HepG2 (cell line): Measurements from ENCODE around the gene POFUT1. TPM values are rescaled to one million over a fixed set of nuclear protein-coding genes. Genes with fewer than 3 reads are reported as not detected.

Experiments used
- ARNT ChIP-seq: fragments of 450-650 bp; IDR thresholded peaks from 2 replicates; pipeline ENCODE4 v1.6.1; 2017
- ATF2 ChIP-seq: sonication (generic); formaldehyde crosslinking; IDR thresholded peaks from 2 replicates; pipeline ENCODE4 v1.4.0; 2020; ENCODE audit warnings: missing genetic modification reagents
- DRAP1 ChIP-seq: IDR thresholded peaks from 2 replicates; pipeline ENCODE4 v1.6.1; 2016; ENCODE audit warnings: missing genetic modification reagents, missing compliant biosample characterization
- E2F1 ChIP-seq: sonication (generic); formaldehyde crosslinking; IDR thresholded peaks from 2 replicates; pipeline ENCODE4 v1.5.0; 2020; ENCODE audit warnings: missing genetic modification reagents
- ELF3 ChIP-seq: IDR thresholded peaks from 2 replicates; pipeline ENCODE4 v1.6.1; 2016; ENCODE audit warnings: missing genetic modification reagents, missing compliant biosample characterization
- FOXA1 ChIP-seq, 2 experiments: fragments of 450-650 bp in 1 of 2; sonication (generic) in 1 of 2; formaldehyde crosslinking in 1 of 2; IDR thresholded peaks; 2 replicates each; pipeline versions ENCODE4 v1.4.0 to v1.6.1; 2016 to 2020; ENCODE audit warnings: missing genetic modification reagents in 1 of 2
- GMEB1 ChIP-seq: sonication (generic); formaldehyde crosslinking; IDR thresholded peaks from 2 replicates; pipeline ENCODE4 v1.5.1; 2020; ENCODE audit warnings: missing genetic modification reagents, mild to moderate bottlenecking, borderline replicate concordance
- LCORL ChIP-seq, 2 experiments: fragments of 450-650 bp in 1 of 2; sonication (generic) in 1 of 2; formaldehyde crosslinking in 1 of 2; IDR thresholded peaks; 2 replicates each; pipeline versions ENCODE4 v1.5.0 to v1.6.1; 2017 to 2020; ENCODE audit warnings: antibody characterized with exemption in 1 of 2, missing genetic modification reagents in 1 of 2
- PLSCR1 ChIP-seq: sonication (generic); formaldehyde crosslinking; IDR thresholded peaks from 2 replicates; pipeline ENCODE4 v1.5.0; 2020; ENCODE audit warnings: missing genetic modification reagents, mild to moderate bottlenecking, borderline replicate concordance
- REL ChIP-seq: sonication (generic); formaldehyde crosslinking; conservative IDR thresholded peaks from 2 replicates; pipeline ENCODE4 v1.8.0; 2022; ENCODE audit warnings: mild to moderate bottlenecking, missing genetic modification reagents, moderate library complexity
- SOX6 ChIP-seq, 2 experiments: fragments of 450-650 bp in 1 of 2; sonication (generic) in 1 of 2; formaldehyde crosslinking in 1 of 2; IDR thresholded peaks; 2 replicates each; pipeline versions ENCODE4 v1.4.0 to v1.6.1; 2017 to 2020; ENCODE audit warnings: antibody characterized with exemption in 1 of 2, mild to moderate bottlenecking in 1 of 2, missing genetic modification reagents in 1 of 2
- TBX2 ChIP-seq: sonication (generic); formaldehyde crosslinking; IDR thresholded peaks from 2 replicates; pipeline ENCODE4 v1.5.0; 2020; ENCODE audit warnings: missing genetic modification reagents, mild to moderate bottlenecking, borderline replicate concordance
- ZC3H4 ChIP-seq: sonication (generic); formaldehyde crosslinking; IDR thresholded peaks from 2 replicates; pipeline ENCODE4 v1.4.0; 2020; ENCODE audit warnings: missing genetic modification reagents, borderline replicate concordance
- ZFP1 ChIP-seq: IDR thresholded peaks from 2 replicates; pipeline ENCODE4 v1.6.1; 2016
- ZMAT5 ChIP-seq: sonication (generic); formaldehyde crosslinking; IDR thresholded peaks from 2 replicates; pipeline ENCODE4 v1.5.0; 2020; ENCODE audit warnings: mild to moderate bottlenecking, low read depth, missing genetic modification reagents, borderline replicate concordance
- ZNF10 ChIP-seq: sonication (generic); formaldehyde crosslinking; IDR thresholded peaks from 2 replicates; pipeline ENCODE4 v1.4.0; 2020; ENCODE audit warnings: mild to moderate bottlenecking, low read depth, missing genetic modification reagents, borderline replicate concordance
- ZNF251 ChIP-seq: sonication (generic); formaldehyde crosslinking; IDR thresholded peaks from 2 replicates; pipeline ENCODE4 v1.9.0; 2021; ENCODE audit warnings: mild to moderate bottlenecking, missing genetic modification reagents
- ZNF501 ChIP-seq: sonication (generic); formaldehyde crosslinking; IDR thresholded peaks from 2 replicates; pipeline ENCODE4 v1.5.1; 2020; ENCODE audit warnings: mild to moderate bottlenecking, moderate library complexity, missing genetic modification reagents
- ZNF549 ChIP-seq: sonication (generic); formaldehyde crosslinking; IDR thresholded peaks from 2 replicates; pipeline ENCODE4 v1.5.0; 2020; ENCODE audit warnings: missing genetic modification reagents
- ZNF672 ChIP-seq: sonication (generic); formaldehyde crosslinking; IDR thresholded peaks from 2 replicates; pipeline ENCODE4 v1.8.1; 2022; ENCODE audit warnings: missing genetic modification reagents
- ZNF766 ChIP-seq: sonication (generic); formaldehyde crosslinking; IDR thresholded peaks from 2 replicates; pipeline ENCODE4 v1.5.0; 2020; ENCODE audit warnings: missing genetic modification reagents, borderline replicate concordance
- polyA plus RNA-seq, 8 experiments: library from polyadenylated mRNA; depleted of rRNA in 3 of 8; stranded (reverse) in 7 of 8; unstranded in 1 of 8; fragments of >200 nt; fragmentation: Illumina TruSeq in 4 of 8; extraction: Trizol in 4 of 8; gene quantifications; 2 replicates each; pipeline versions ENCODE4 v1.2.1 to v1.2.3, GENCODE V29; 2011 to 2016; ENCODE audit warnings: low read depth in 4 of 8, missing spikeins in 1 of 8, mixed read lengths in 1 of 8; ENCODE audit not compliant: insufficient read depth in 1 of 8
- total RNA-seq, 5 experiments: library from RNA; depleted of rRNA; stranded (reverse); fragments of >200 nt; fragmentation: Illumina TruSeq; extraction: Trizol; gene quantifications; 2 replicates each; pipeline ENCODE4 v1.2.3, GENCODE V29; 2016; ENCODE audit warnings: low read depth in 1 of 5

The POFUT1 gene
- total and polyA plus RNA-seq, 2 of the 13 experiments (the other 11 are each of a cell fraction or from before 2014, with no cell fraction given), result 35.5 to 58.3 TPM

GRCh38 chr20:32277361-32278198 is 69.9 kb downstream of the POFUT1 start, which contains the start of gene KIF3B (continued):
- no peak for TF ChIP-seq SOX6 (IDR thresholded peaks at IDR 0.05)
- TF ChIP-seq SOX6 (CRISPR knock-in tag; IDR thresholded peaks at IDR 0.05), result peak; percentile 81
- 0 out of 2 replicates have a peak, but pooled peaks have one; percentile 23 for TF ChIP-seq E2F1 (CRISPR knock-in tag)
- peak; percentile 82 for TF ChIP-seq GMEB1 (CRISPR knock-in tag)
- TF ChIP-seq ZNF501, result peak; percentile 85
- TF ChIP-seq TBX2 (CRISPR knock-in tag), result peak; percentile 82
- no peak for TF ChIP-seq PLSCR1 (CRISPR knock-in tag)
- no peak for TF ChIP-seq ZNF672 (CRISPR knock-in tag)
- TF ChIP-seq ZNF10, result no peak
- peak; percentile 68; the same call in 1 of the 2 replicates for TF ChIP-seq ZFP1 (CRISPR knock-in tag)
- peak; percentile 63; the same call in 1 of the 2 replicates for TF ChIP-seq ZNF766 (CRISPR knock-in tag)
- TF ChIP-seq ATF2 (CRISPR knock-in tag), result no peak; the same call in 1 of the 2 replicates
- TF ChIP-seq DRAP1 (CRISPR knock-in tag), result no peak
- no peak for TF ChIP-seq ZNF549 (CRISPR knock-in tag)
- TF ChIP-seq ZC3H4 (CRISPR knock-in tag), result no peak
- TF ChIP-seq ELF3 (CRISPR knock-in tag), result peak; percentile 99
- TF ChIP-seq ZMAT5 (CRISPR knock-in tag), result no peak
- TF ChIP-seq ARNT, result no peak
- no peak for TF ChIP-seq LCORL (IDR thresholded peaks at IDR 0.05)
- TF ChIP-seq LCORL (CRISPR knock-in tag; IDR thresholded peaks at IDR 0.05), result peak; percentile 47
- TF ChIP-seq REL (CRISPR knock-in tag), result no peak
- TF ChIP-seq ZNF251 (CRISPR knock-in tag), result no peak
- no peak for TF ChIP-seq FOXA1 (IDR thresholded peaks at IDR 0.05)
- TF ChIP-seq FOXA1 (CRISPR knock-in tag; IDR thresholded peaks at IDR 0.05), result peak; percentile 51; the same call in 1 of the 2 replicates
